NT2/D1 (cell line): ENCODE data around the gene ULBP3.

Experiments used
- DNase-seq: peaks from one replicate; pipeline ENCODE4 v3.0.0-alpha.2; 2011; ENCODE audit warnings: low read depth, low spot score
- H3K27me3 ChIP-seq: 2 replicates; pipeline ENCODE4 v1.6.0; 2011; ENCODE audit warnings: mild to moderate bottlenecking; ENCODE audit not compliant: insufficient read length, insufficient read depth
- H3K36me3 ChIP-seq: 2 replicates; pipeline ENCODE4 v1.6.1; 2011; ENCODE audit warnings: mild to moderate bottlenecking, low read length, mixed read lengths; ENCODE audit not compliant: insufficient read depth, insufficient read length
- H3K4me1 ChIP-seq: 2 replicates; pipeline ENCODE4 v1.5.1; 2011; ENCODE audit not compliant: insufficient read depth, insufficient read length
- H3K4me3 ChIP-seq: 2 replicates; pipeline ENCODE4 v1.5.1; 2011; ENCODE audit warnings: low read depth; ENCODE audit not compliant: insufficient read length
- H3K9ac ChIP-seq: 2 replicates; pipeline ENCODE4 v1.6.0; 2011; ENCODE audit warnings: low read depth; ENCODE audit not compliant: insufficient read length
- H3K9me3 ChIP-seq: 2 replicates; pipeline ENCODE4 v1.5.1; 2011; ENCODE audit warnings: mild to moderate bottlenecking, low read length; ENCODE audit not compliant: insufficient read depth
- SUZ12 ChIP-seq: IDR thresholded peaks from 2 replicates; pipeline ENCODE4 v1.6.1; 2011; ENCODE audit not compliant: insufficient read length, insufficient read depth; ENCODE audit errors: extremely low read depth
- YY1 ChIP-seq: IDR thresholded peaks from 2 replicates; pipeline ENCODE4 v1.6.1; 2011; ENCODE audit not compliant: insufficient read length, insufficient read depth
- ZNF274 ChIP-seq: IDR thresholded peaks from 2 replicates; pipeline ENCODE4 v1.6.1; 2011; ENCODE audit warnings: mild to moderate bottlenecking, low read depth, low read length

ULBP3 gene

GRCh38 chr6:150087336-150087735 is 18.4 kb upstream of the ULBP3 start:
- DNase-seq: no peak
- H3K9ac ChIP-seq: no peak overlapping the region
- H3K4me1 ChIP-seq: no peaks in the 10 kb centered on the region
- H3K4me3 ChIP-seq: no peak overlapping the region
- no peaks in the 10 kb centered on the region for H3K36me3 ChIP-seq
- H3K9me3 ChIP-seq: no peaks in the 10 kb centered on the region
- TF ChIP-seq YY1 (no peak), SUZ12 (no peak), ZNF274 (no peak)
- H3K27me3 ChIP-seq: no peaks in the 10 kb centered on the region

DNA sequence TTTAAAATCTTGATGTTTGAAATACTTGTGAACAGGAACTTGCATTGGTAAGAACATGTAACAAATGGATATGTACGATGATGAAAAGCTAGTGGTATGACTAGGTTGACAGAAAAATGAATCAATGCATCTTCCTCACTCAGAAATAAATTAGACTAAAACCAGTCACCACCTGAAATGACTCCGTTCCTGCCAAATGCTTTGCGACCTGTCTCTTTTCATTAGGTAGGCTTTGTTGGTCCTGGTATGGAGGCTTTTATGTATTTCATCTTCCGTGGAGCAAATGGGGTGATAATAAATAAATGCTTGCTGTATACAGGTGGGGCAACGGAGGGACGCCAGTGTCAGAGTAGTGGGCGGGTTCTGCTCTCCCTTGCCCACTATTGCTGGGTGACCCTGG is 17.1 kb upstream of the ULBP3 start:
- H3K36me3 ChIP-seq: no peaks in the 10 kb centered on the region
- no peaks in the 10 kb centered on the region for H3K4me1 ChIP-seq
- H3K9me3 ChIP-seq: no peaks in the 10 kb centered on the region
- no peak for DNase-seq
- TF ChIP-seq SUZ12: no peak
- TF ChIP-seq ZNF274: no peak
- H3K9ac ChIP-seq: no peak overlapping the region
- no peak overlapping the region for H3K4me3 ChIP-seq
- H3K27me3 ChIP-seq: no peaks in the 10 kb centered on the region

DNA sequence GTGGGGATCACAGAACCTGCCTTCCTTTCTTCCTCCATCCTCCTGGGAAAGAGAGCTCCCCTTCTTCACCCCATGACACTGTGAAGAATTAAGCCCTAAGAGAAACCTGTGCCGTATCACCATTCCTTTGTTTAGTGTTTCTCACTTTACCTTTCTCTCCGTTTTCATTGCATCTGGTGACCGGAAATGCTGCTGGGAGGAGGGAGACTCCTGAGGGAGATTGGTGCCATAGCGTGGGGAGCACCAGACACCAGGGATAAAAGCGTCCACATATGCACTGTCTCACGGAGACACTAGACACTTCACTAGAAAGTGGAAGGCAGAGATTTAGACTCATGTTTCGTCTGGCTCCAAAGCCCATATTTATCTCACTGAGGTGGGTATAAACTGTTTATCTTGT is 15.5 kb upstream of the ULBP3 start:
- TF ChIP-seq ZNF274 (no peak), SUZ12 (no peak), YY1 (no peak)
- no peaks in the 10 kb centered on the region for H3K27me3 ChIP-seq
- DNase-seq: no peak

GRCh38 chr6:150083839-150084238 is 14.9 kb upstream of the ULBP3 start:
- H3K4me1 ChIP-seq: no peaks in the 10 kb centered on the region
- no peaks in the 10 kb centered on the region for H3K27me3 ChIP-seq
- no peaks in the 10 kb centered on the region for H3K9me3 ChIP-seq
- H3K36me3 ChIP-seq: no peaks in the 10 kb centered on the region
- TF ChIP-seq SUZ12 (no peak), YY1 (no peak), ZNF274 (no peak)
- no peak for DNase-seq
- H3K4me3 ChIP-seq: no peak overlapping the region
- no peak overlapping the region for H3K9ac ChIP-seq

More for the DNA sequence above, 15.5 kb upstream of the ULBP3 start:
- no peaks in the 10 kb centered on the region for H3K4me1 ChIP-seq
- H3K9me3 ChIP-seq: no peaks in the 10 kb centered on the region
- no peak overlapping the region for H3K9ac ChIP-seq
- H3K4me3 ChIP-seq: no peak overlapping the region
- H3K36me3 ChIP-seq: no peaks in the 10 kb centered on the region

DNA sequence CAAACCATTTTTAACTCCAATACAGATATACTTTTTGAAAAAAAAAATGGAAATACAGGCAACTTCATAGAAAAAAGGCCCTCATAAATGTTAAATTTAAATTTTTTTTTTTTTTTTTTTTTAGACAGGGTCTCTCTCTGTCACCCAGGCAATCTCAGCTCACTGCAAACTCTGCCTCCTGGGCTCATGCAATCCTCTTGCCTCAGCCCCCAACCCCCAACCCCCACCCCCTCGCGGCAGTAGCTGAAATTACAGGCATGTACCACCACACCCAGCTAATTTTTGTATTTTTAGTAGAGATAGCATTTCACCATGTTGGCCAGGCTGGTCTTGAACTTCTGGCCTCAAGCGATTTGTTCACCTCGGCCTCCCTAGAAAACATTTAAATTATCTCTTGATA is 12.8 kb upstream of the ULBP3 start:
- Histone ChIP-seq H3K9me3 (no peaks in the 10 kb centered on the region), H3K4me1 (no peaks in the 10 kb centered on the region), H3K27me3 (no peaks in the 10 kb centered on the region), H3K4me3 (no peak overlapping the region), H3K9ac (no peak overlapping the region), H3K36me3 (no peaks in the 10 kb centered on the region)
- TF ChIP-seq SUZ12 (no peak), ZNF274 (no peak), YY1 (no peak)
- DNase-seq: no peak

DNA sequence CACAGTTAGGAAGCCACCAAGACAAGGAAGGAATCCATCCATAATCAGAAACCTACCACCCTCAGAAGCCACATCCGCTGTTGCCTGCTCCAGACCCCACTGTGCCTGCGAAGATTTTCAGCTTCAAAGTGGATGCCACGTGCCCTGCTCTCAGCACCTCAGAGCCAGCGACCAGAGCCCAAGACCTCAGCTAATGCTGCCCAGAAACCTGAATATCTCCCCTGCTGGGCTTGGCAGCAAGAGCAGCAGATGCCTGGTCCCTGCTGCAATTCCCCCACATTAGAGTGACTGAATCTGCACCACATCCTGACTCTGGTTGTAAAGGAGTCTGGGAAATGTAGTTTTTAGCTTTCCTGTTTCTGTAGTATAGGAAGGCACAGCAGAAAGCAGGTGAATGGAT is 10.7 kb upstream of the ULBP3 start:
- Histone ChIP-seq H3K4me3 (no peak overlapping the region), H3K4me1 (no peaks in the 10 kb centered on the region), H3K9ac (no peak overlapping the region), H3K36me3 (no peaks in the 10 kb centered on the region), H3K27me3 (no peaks in the 10 kb centered on the region), H3K9me3 (no peaks in the 10 kb centered on the region)
- DNase-seq: no peak
- TF ChIP-seq SUZ12 (no peak), YY1 (no peak), ZNF274 (no peak)

DNA sequence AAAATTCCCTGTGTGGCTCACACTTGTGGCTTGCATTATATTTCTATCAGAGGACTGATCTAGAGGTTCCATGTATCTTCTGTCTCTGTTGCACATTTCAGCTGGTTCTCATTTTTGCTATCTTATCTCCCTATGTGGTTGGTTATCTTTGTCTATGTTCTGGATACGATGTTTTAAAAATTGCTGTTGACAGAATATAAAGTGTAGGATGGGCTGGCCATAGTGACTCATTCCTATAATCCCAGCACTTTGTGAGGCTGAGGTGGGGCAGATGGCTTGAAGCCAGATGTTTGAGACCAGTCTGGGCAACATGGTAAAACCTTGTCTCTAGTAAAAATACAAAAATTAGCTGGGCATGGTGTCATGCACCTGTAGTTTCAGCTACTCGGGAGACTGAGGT is 9.9 kb upstream of the ULBP3 start:
- Histone ChIP-seq H3K36me3 (no peaks in the 10 kb centered on the region), H3K9ac (no peak overlapping the region), H3K27me3 (no peaks in the 10 kb centered on the region), H3K9me3 (no peaks in the 10 kb centered on the region), H3K4me1 (no peaks in the 10 kb centered on the region), H3K4me3 (no peak overlapping the region)
- TF ChIP-seq ZNF274 (no peak), SUZ12 (no peak), YY1 (no peak)
- no peak for DNase-seq

DNA sequence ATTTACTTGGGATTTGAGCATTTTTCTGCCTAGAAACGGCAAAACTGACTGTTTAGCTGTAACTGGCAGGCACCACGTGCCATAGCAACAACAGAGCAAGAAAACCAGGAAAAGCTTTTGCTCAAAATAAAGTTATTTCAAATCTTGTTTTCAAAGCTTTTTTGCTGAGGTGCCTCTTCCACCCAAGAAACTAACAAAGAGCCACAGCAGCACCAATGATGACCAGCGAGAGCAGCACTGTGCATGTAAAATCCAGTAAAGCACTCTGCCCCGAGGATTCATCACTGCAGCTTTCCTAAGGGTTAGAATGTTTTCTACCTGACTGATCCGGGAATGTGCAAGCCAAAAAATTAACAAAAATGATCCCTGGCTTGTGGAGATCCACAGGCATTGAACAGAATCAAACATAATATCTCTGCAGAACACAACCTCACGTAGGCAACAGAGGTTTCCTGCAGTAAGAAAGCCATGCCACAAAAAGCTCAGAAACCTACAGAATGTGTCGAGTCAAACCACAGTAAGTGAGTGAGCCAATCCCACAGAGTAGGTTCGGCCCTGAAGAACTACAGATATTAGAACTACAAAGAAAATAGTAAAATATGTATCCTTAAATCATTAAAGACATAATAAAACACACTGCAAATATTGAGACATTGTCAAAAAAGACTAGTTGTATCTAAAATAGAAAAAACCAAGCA is 7.4 kb upstream of the ULBP3 start:
- no peaks in the 10 kb centered on the region for H3K36me3 ChIP-seq
- H3K4me3 ChIP-seq: no peak overlapping the region
- no peak overlapping the region for H3K9ac ChIP-seq
- no peak for DNase-seq
- no peaks in the 10 kb centered on the region for H3K9me3 ChIP-seq
- no peak for TF ChIP-seq YY1
- TF ChIP-seq SUZ12: no peak
- TF ChIP-seq ZNF274: no peak
- H3K27me3 ChIP-seq: no peaks in the 10 kb centered on the region
- H3K4me1 ChIP-seq: no peaks in the 10 kb centered on the region
